NB4 (cell line): ENCODE data around the gene MDN1.

Experiments
- DNase-seq: peaks from one replicate; pipeline ENCODE4 v3.0.0; 2010; ENCODE audit warnings: low read depth
- H3K4me3 ChIP-seq: one replicate; pipeline ENCODE4 v1.5.1; 2011; ENCODE audit warnings: mild to moderate bottlenecking, low read depth, low read length, moderate library complexity
- MYC ChIP-seq: IDR thresholded peaks from 2 replicates; pipeline ENCODE4 v1.6.1; 2011; ENCODE audit warnings: low read depth, low read length
- POLR2A ChIP-seq: IDR thresholded peaks from 2 replicates; pipeline ENCODE4 v1.6.1; 2011; ENCODE audit warnings: mild to moderate bottlenecking; ENCODE audit not compliant: insufficient read length; ENCODE audit errors: extremely low read depth
- TF ChIP-seq, protein P1 (sequence below): IDR thresholded peaks from 2 replicates; pipeline ENCODE4 v1.6.1; 2011; ENCODE audit warnings: low read depth, low read length
- TF ChIP-seq, protein P2 (sequence below): IDR thresholded peaks from one replicate; pipeline ENCODE4 v1.5.1; 2012; ENCODE audit warnings: low read depth, low read length

MDN1 gene

DNA sequence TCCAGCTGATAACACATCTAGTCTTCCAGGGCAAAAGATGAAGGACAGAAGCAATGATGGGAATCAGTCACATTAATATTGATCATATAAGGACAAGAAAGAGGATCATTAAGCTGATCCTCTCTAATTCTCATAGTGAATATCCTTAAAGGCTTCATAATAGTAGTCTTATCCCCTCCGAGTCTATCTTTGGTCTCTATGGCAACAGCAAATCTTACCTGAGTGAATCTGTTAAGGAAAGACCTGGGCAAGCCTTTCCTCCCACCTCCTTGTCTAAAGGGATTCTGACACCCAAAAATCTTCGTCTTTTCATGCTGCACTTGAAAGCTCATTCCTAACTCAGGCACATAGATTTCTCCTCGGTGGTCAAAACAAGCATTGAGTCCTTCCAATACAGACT is 94.6 kb downstream of the MDN1 start:
- DNase-seq, result no peak
- TF ChIP-seq, protein P1, sequence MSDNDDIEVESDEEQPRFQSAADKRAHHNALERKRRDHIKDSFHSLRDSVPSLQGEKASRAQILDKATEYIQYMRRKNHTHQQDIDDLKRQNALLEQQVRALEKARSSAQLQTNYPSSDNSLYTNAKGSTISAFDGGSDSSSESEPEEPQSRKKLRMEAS, result no peak
- TF ChIP-seq POLR2A (no peak), MYC (no peak)
- TF ChIP-seq, protein P2, sequence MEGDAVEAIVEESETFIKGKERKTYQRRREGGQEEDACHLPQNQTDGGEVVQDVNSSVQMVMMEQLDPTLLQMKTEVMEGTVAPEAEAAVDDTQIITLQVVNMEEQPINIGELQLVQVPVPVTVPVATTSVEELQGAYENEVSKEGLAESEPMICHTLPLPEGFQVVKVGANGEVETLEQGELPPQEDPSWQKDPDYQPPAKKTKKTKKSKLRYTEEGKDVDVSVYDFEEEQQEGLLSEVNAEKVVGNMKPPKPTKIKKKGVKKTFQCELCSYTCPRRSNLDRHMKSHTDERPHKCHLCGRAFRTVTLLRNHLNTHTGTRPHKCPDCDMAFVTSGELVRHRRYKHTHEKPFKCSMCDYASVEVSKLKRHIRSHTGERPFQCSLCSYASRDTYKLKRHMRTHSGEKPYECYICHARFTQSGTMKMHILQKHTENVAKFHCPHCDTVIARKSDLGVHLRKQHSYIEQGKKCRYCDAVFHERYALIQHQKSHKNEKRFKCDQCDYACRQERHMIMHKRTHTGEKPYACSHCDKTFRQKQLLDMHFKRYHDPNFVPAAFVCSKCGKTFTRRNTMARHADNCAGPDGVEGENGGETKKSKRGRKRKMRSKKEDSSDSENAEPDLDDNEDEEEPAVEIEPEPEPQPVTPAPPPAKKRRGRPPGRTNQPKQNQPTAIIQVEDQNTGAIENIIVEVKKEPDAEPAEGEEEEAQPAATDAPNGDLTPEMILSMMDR, result no peak

DNA sequence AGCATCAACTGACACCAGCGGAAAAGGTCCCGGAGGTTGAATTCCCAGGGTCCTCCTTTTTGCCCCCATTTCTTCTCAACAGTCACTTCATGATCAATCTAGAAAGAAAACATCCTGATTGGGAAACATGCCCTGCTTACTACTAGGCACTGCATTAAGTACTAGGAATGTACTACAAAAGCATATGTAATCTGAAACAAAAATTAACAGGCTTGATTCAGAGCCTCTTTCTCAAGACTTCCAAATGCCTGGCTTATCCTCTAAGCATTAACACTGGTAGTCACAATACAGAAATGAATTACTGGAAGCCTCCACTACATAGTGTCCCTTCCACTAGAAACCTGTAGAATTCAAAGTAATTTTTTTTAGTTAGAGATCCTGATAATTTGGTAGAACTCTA is 96.5 kb downstream of the MDN1 start:
- TF ChIP-seq POLR2A, result no peak
- TF ChIP-seq MYC, result no peak
- TF ChIP-seq, protein P1, result no peak
- TF ChIP-seq, protein P2, result no peak
- DNase-seq, result no peak
- H3K4me3 ChIP-seq, result no peak overlapping the region

More for the DNA sequence above, 94.6 kb downstream of the MDN1 start:
- H3K4me3 ChIP-seq, result no peak overlapping the region

DNA sequence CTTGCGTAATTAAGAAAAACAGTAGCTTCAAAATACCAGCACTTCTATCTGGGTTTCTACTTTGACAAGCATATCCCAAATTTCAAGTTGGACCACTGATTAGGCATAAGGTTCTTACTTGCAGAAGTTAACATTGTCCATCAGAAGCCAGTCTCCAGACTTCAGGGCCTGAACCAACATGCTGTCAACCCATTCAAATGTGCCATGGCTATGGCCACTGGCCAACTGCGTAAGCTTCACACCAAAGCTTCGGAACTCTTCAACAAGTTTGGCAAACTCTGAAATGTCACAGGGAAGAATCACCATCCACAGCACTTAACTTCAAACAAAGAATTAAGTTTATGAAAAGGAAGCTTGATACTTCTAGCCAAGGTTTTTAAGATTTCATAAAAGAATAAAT is 103.1 kb downstream of the MDN1 start:
- TF ChIP-seq, protein P2, result no peak
- no peak for TF ChIP-seq POLR2A
- TF ChIP-seq MYC, result no peak
- TF ChIP-seq, protein P1, result no peak
- peak; percentile 9 for DNase-seq
- H3K4me3 ChIP-seq, result no peak overlapping the region

DNA sequence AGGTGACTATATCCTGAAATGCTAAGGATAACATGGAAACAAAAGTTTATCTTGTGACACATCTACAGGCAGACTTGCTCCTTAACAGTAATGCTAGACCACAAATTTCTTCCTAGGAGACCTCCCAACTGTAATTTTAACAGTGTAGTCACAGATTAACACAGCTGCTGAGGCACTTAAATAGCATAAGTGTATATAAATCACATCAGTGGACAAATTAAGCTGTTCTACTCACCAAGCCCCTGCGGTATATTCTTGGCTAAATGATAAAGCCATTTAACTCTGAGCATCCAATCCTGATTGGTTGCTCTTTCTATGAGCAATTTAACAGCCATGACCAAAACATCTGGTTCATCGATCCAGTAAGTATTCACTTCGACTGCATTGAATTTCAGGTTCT is 107.8 kb downstream of the MDN1 start:
- no peak overlapping the region for H3K4me3 ChIP-seq
- DNase-seq, result no peak
- TF ChIP-seq POLR2A (no peak), MYC (no peak)
- TF ChIP-seq, protein P1, result no peak
- TF ChIP-seq, protein P2, result no peak

DNA sequence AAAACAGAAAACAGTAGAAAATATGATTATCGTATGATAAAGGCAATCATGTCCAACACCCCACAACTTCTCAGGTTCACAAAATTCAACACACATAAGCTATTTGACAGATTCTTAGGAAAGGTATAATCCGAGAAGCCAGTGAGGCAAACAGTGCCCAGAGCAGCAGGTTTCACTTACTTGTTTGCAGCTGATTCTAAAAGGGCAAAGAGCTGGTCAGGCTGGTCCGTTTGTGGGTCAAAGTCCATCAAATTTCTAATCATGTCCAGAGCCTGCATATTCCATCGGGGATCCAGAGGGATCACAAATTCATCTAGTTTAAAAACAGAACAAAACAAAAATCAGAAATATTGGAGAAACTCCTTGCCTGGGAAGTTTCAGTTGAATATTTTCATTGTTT is 111.3 kb downstream of the MDN1 start:
- DNase-seq, result no peak
- TF ChIP-seq, protein P1, result no peak
- TF ChIP-seq, protein P2, result no peak
- TF ChIP-seq POLR2A (no peak), MYC (no peak)
- no peak overlapping the region for H3K4me3 ChIP-seq

DNA sequence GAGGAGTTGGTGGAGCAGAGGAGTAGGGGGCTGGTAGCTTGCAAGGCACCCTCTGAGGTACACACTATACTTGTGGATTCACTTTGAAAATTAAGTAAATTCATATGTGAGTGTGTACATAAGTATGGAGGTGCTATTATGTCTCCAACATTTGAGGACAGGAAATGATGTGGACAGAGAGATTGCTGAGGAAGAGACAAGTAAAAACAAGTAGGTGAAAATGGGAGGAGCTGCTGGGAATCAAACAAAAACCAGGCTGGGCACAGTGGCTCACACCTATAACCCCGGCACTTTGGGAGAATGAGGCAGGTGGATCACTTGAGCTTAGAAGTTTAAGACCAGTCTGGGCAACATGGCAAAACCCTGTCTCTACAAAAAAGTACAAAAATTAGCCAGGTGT is 111.8 kb downstream of the MDN1 start:
- DNase-seq, result no peak
- H3K4me3 ChIP-seq, result no peak overlapping the region
- TF ChIP-seq, protein P1, result no peak
- TF ChIP-seq POLR2A (no peak), MYC (no peak)
- TF ChIP-seq, protein P2, result no peak
